Measurements from ENCODE around the gene FBXW4. TPM values are rescaled to one million over a fixed set of nuclear protein-coding genes. Genes with fewer than 3 reads are reported as not detected.

The FBXW4 gene
- total and polyA plus RNA-seq, 9 of the 15 experiments (the other 6 are each of a cell fraction or from before 2014, with no cell fraction given), result 1.0 to 10.6 (median 5.4) TPM

DNA sequence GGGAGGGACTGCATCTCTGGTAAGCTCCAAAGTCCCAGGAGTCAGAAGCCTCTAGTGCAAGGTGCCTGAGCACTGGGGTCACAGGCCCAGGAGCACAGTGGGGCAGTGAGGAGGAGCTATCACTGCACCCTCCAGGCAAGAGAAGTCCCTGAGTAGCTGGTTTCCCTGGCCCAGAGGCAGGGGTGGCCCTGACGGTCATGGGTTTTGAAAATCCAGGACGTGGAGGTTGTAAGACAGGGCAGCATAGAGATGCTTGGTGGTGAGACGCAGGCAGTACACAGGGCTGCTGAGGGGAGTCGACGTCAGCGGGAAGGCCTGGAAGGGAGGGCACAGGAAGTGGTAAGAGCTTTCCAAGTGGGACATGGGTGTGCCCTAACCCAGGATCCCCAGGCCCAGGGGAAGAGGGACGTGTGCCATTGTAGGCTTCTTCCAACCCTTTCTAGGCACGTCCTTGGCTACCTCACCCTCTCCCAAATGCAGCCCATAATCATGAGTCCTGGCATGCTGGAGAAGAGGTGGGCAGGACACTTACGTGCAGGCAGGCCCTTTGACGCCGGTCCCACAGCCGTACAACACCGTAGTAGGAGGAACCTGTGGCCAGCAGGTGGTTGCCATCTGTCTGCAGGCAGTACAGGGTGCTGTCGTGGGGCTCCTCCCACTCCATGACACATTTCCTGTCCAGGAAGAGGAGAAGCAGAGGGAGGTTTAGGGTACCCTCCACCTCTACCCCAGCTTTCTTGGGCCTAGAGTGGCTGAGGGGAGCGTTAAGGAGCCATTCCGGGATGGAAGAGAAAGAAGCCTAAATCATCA is 83.7 kb downstream of the FBXW4 start (continued):
- TF ChIP-seq, protein P1, sequence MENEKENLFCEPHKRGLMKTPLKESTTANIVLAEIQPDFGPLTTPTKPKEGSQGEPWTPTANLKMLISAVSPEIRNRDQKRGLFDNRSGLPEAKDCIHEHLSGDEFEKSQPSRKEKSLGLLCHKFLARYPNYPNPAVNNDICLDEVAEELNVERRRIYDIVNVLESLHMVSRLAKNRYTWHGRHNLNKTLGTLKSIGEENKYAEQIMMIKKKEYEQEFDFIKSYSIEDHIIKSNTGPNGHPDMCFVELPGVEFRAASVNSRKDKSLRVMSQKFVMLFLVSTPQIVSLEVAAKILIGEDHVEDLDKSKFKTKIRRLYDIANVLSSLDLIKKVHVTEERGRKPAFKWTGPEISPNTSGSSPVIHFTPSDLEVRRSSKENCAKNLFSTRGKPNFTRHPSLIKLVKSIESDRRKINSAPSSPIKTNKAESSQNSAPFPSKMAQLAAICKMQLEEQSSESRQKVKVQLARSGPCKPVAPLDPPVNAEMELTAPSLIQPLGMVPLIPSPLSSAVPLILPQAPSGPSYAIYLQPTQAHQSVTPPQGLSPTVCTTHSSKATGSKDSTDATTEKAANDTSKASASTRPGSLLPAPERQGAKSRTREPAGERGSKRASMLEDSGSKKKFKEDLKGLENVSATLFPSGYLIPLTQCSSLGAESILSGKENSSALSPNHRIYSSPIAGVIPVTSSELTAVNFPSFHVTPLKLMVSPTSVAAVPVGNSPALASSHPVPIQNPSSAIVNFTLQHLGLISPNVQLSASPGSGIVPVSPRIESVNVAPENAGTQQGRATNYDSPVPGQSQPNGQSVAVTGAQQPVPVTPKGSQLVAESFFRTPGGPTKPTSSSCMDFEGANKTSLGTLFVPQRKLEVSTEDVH (IDR thresholded peaks at IDR 0.05; ENCODE audit: low read depth, partially characterized antibody), result no peak
- TF ChIP-seq ZNF518B (CRISPR knock-in tag; IDR thresholded peaks at IDR 0.05) (no peak), MECOM (CRISPR knock-in tag; IDR thresholded peaks at IDR 0.05) (no peak), FOXP1 (CRISPR knock-in tag; IDR thresholded peaks at IDR 0.05) (no peak), ZNF184 (CRISPR knock-in tag; IDR thresholded peaks at IDR 0.05) (no peak), KHSRP (IDR thresholded peaks at IDR 0.05) (no peak), SRSF7 (optimal IDR thresholded peaks at IDR 0.05; ENCODE audit: low read depth, low read length) (no peak), BRD9 (IDR thresholded peaks at IDR 0.05; ENCODE audit: low read depth, partially characterized antibody) (no peak)

All from K562 (cell line).